Vagina (tissue), 2 donors: Measurements from ENCODE around the gene ZSWIM6. TPM values are rescaled to one million over a fixed set of nuclear protein-coding genes. Genes with fewer than 3 reads are reported as not detected.

Experiments used
- DNase-seq, 2 donors: peaks; one replicate each; pipeline ENCODE4 v3.0.0-alpha.2; 2017; ENCODE audit errors: extremely low spot score in 2 of 2
- H3K27ac ChIP-seq: fragments of 200-600 bp; sonication (generic); one replicate; pipeline ENCODE4 v1.5.1; 2019
- H3K27me3 ChIP-seq: fragments of 200-600 bp; sonication (generic); one replicate; pipeline ENCODE4 v1.5.1; 2019
- H3K36me3 ChIP-seq, 2 donors: fragments of 200-600 bp; sonication (generic); one replicate each; pipeline ENCODE4 v1.5.1; 2017 to 2019
- H3K4me1 ChIP-seq: fragments of 200-600 bp; sonication (generic); one replicate; pipeline ENCODE4 v1.5.1; 2019
- H3K4me3 ChIP-seq, 2 donors: fragments of 200-600 bp; sonication (generic); 1 replicate in 1 of 2; 2 replicates in 1 of 2; pipeline ENCODE4 v1.5.1; 2016 to 2019
- H3K9me3 ChIP-seq: fragments of 200-600 bp; sonication (generic); one replicate; pipeline ENCODE4 v1.5.1; 2019
- CTCF ChIP-seq, 3 experiments: fragments of 450-650 bp in 2 of 3; fragments of 200-600 bp in 1 of 3; sonication (generic) in 1 of 3; IDR thresholded peaks; one replicate each; pipeline ENCODE4 v1.5.1; 2017 to 2019; ENCODE audit warnings: antibody characterized with exemption in 3 of 3, mild to moderate bottlenecking in 2 of 3, moderate library complexity in 2 of 3
- POLR2A ChIP-seq, 2 donors: fragments of 450-650 bp; IDR thresholded peaks; one replicate each; pipeline ENCODE4 v1.6.1; 2017; ENCODE audit warnings: antibody characterized with exemption in 2 of 2, mild to moderate bottlenecking in 2 of 2, moderate library complexity in 2 of 2
- POLR2AphosphoS5 ChIP-seq, 2 donors: sonication (generic); formaldehyde crosslinking; IDR thresholded peaks; one replicate each; pipeline ENCODE4 v1.9.0; 2017; ENCODE audit warnings: antibody characterized with exemption in 2 of 2, mild to moderate bottlenecking in 2 of 2, low read depth in 1 of 2; ENCODE audit not compliant: insufficient read depth in 1 of 2
- intact Hi-C: fragments of 100-400 bp; cut with DNase I; formaldehyde crosslinking; loops from one replicate; pipeline ENCODE4 v1.15.1; 2023
- total RNA-seq: library from RNA; depleted of rRNA; stranded (reverse); fragments of >200 nt; gene quantifications from one replicate; pipeline ENCODE4 v1.2.3, GENCODE V29; 2016

The ZSWIM6 gene
- total RNA-seq, 1 donor from 2014 or later, result 16.7 TPM

- no peak overlapping the region for H3K4me3 ChIP-seq
- DNase-seq, result no peak
- H3K36me3 ChIP-seq, result no peaks in the 10 kb centered on the region
- TF ChIP-seq POLR2A (IDR thresholded peaks at IDR 0.05), result no peak
- TF ChIP-seq CTCF (IDR thresholded peaks at IDR 0.05), result no peak
- TF ChIP-seq POLR2AphosphoS5 (IDR thresholded peaks at IDR 0.05; ENCODE audit: insufficient read depth in 1 of 2, low read depth in 1 of 2), result no peak
- H3K27me3 ChIP-seq, result no peaks in the 10 kb centered on the region
- intact Hi-C loops, result no loop called here
- peaks cover 7% of the 10 kb centered on the region for H3K4me1 ChIP-seq
- no peak overlapping the region for H3K27ac ChIP-seq
- H3K9me3 ChIP-seq, result no peaks in the 10 kb centered on the region
These were observed 250.3 kb downstream of the ZSWIM6 start for GRCh38 chr5:61582205-61582820.

GRCh38 chr5:61582887-61583286 lies 250.8 kb downstream of the ZSWIM6 start:
- H3K4me1 ChIP-seq, result peaks cover 7% of the 10 kb centered on the region
- intact Hi-C loops, result no loop called here
- TF ChIP-seq POLR2A (IDR thresholded peaks at IDR 0.05) (no peak), CTCF (IDR thresholded peaks at IDR 0.05) (no peak), POLR2AphosphoS5 (IDR thresholded peaks at IDR 0.05; ENCODE audit: insufficient read depth in 1 of 2, low read depth in 1 of 2) (no peak)
- H3K27me3 ChIP-seq, result no peaks in the 10 kb centered on the region
- H3K4me3 ChIP-seq, result no peak overlapping the region
- no peaks in the 10 kb centered on the region for H3K36me3 ChIP-seq
- DNase-seq, result no peak
- no peak overlapping the region for H3K27ac ChIP-seq
- no peaks in the 10 kb centered on the region for H3K9me3 ChIP-seq

GRCh38 chr5:61586096-61587084 lies 254.3 kb downstream of the ZSWIM6 start:
- Histone ChIP-seq H3K27ac (no peak overlapping the region), H3K4me3 (no peak overlapping the region), H3K4me1 (peaks cover 7% of the 10 kb centered on the region), H3K36me3 (no peaks in the 10 kb centered on the region), H3K27me3 (no peaks in the 10 kb centered on the region), H3K9me3 (no peaks in the 10 kb centered on the region)
- intact Hi-C loops, result loop anchor here (1.0 kb wide), 1 partner anchor 49 kb away; no protein-coding TSS in a partner anchor
- DNase-seq, result no peak
- TF ChIP-seq POLR2AphosphoS5 (IDR thresholded peaks at IDR 0.05; ENCODE audit: insufficient read depth in 1 of 2, low read depth in 1 of 2) (no peak), POLR2A (IDR thresholded peaks at IDR 0.05) (no peak), CTCF (IDR thresholded peaks at IDR 0.05) (no peak)

- Histone ChIP-seq H3K4me1 (peaks cover 5% of the 10 kb centered on the region), H3K36me3 (no peaks in the 10 kb centered on the region), H3K9me3 (no peaks in the 10 kb centered on the region), H3K27ac (no peak overlapping the region), H3K27me3 (no peaks in the 10 kb centered on the region), H3K4me3 (no peak overlapping the region)
- intact Hi-C loops, result no loop called here
- no peak for TF ChIP-seq POLR2A (IDR thresholded peaks at IDR 0.05)
- no peak for TF ChIP-seq CTCF (IDR thresholded peaks at IDR 0.05)
- no peak for DNase-seq
These were observed 255.1 kb downstream of the ZSWIM6 start for GRCh38 chr5:61587125-61587524.

- H3K36me3 ChIP-seq, result no peaks in the 10 kb centered on the region
- no peak for TF ChIP-seq POLR2A (IDR thresholded peaks at IDR 0.05)
- no peak for TF ChIP-seq CTCF (IDR thresholded peaks at IDR 0.05)
- no peak for TF ChIP-seq POLR2AphosphoS5 (IDR thresholded peaks at IDR 0.05; ENCODE audit: insufficient read depth in 1 of 2, low read depth in 1 of 2)
- intact Hi-C loops, result no loop called here
These were observed 256.2 kb downstream of the ZSWIM6 start for GRCh38 chr5:61588216-61588615.

More at GRCh38 chr5:61588216-61588615, 256.2 kb downstream of the ZSWIM6 start:
- H3K9me3 ChIP-seq, result no peaks in the 10 kb centered on the region
- no peaks in the 10 kb centered on the region for H3K4me1 ChIP-seq
- H3K27me3 ChIP-seq, result no peaks in the 10 kb centered on the region
- H3K27ac ChIP-seq, result no peak overlapping the region
- DNase-seq, result no peak
- H3K4me3 ChIP-seq, result no peak overlapping the region
